Measurements from ENCODE around the gene EXOG.
A peak's percentile ranks its signal among the peaks of the same experiment; 100 is the strongest.

- TF ChIP-seq POLR2A (IDR thresholded peaks at IDR 0.05) (no peak), CTCF (IDR thresholded peaks at IDR 0.05 in 8 of 11, conservative IDR thresholded peaks at IDR 0.05 in 3 of 11) (peak in 2 of 11 experiments; percentile 21 to 52)
Observed at GRCh38 chr3:38480093-38480445, 16.1 kb upstream of the EXOG start.

Data from spleen (tissue), 7 donors.